K562 (cell line): ENCODE results near the gene SHE. TPM values are rescaled to one million over a fixed set of nuclear protein-coding genes. Genes with fewer than 3 reads are reported as not detected.

Experiments used
- ATAC-seq: fragments of 200-7000 bp; cut with Tn5 transposase; 3 replicates; pipeline ENCODE4 v1.9.1; 2020; ENCODE audit warnings: moderate library complexity
- BruUV-seq: library from RNA; stranded (reverse); fragments of 400-500 nt; replicated peaks from 2 replicates; lab custom pipeline; 2021; lab: Mats Ljungman, UMichigan
- CTCF ChIA-PET: fragments of 300-600 bp; formaldehyde crosslinking; extraction: SDS; loops from one replicate; lab custom pipeline; 2021; ENCODE audit warnings: low intra/inter-chr PET ratio; lab: Yijun Ruan, JAX
- POLR2A ChIA-PET: fragments of 300-600, 350-650 bp; sonication (Branson Sonifier 250); formaldehyde crosslinking; extraction: SDS; loops from one replicate; lab custom pipeline; 2021; ENCODE audit warnings: antibody characterized with exemption, inconsistent platforms; lab: Yijun Ruan, JAX
- DNase-seq, 4 experiments: peaks; one replicate each; pipeline versions ENCODE4 v3.0.0 to v3.0.0-alpha.2; 2011 to 2018; ENCODE audit warnings: low spot score in 3 of 4, mixed read lengths in 3 of 4; ENCODE audit errors: extremely low read depth in 1 of 4
- FAIRE-seq: peaks from 2 replicates; lab custom pipeline; 2011; peaks lifted over from hg19 to GRCh38; lab: Jason Lieb, UNC
- H2AFZ ChIP-seq: 2 replicates; pipeline ENCODE4 v1.6.0; 2011; ENCODE audit warnings: low read depth, low read length, control low read depth, inconsistent platforms
- H3K27ac ChIP-seq: fragments of 200-600 bp; 3 replicates; pipeline ENCODE4 v1.8.0; 2011; ENCODE audit warnings: low read depth, mild to moderate bottlenecking, control low read depth, inconsistent platforms, low read length, moderate library complexity, mixed read lengths; ENCODE audit errors: extremely low read depth
- H3K27me3 ChIP-seq, 2 experiments: fragments of 300-600 bp in 1 of 2; 2 replicates in 1 of 2; 3 replicates in 1 of 2; pipeline versions ENCODE4 v1.6.0 to v1.8.0; 2011; ENCODE audit warnings: inconsistent platforms in 2 of 2, low read length in 2 of 2, mild to moderate bottlenecking in 1 of 2, mixed read lengths in 1 of 2, moderate library complexity in 1 of 2; ENCODE audit not compliant: control insufficient read depth in 2 of 2, insufficient read depth in 2 of 2
- H3K36me3 ChIP-seq: fragments of 300-600 bp; 3 replicates; pipeline ENCODE4 v1.8.0; 2011; ENCODE audit warnings: mild to moderate bottlenecking, low read length, inconsistent platforms; ENCODE audit not compliant: control insufficient read depth, insufficient read depth
- H3K4me1 ChIP-seq, 2 experiments: fragments of 200-600 bp in 1 of 2; replicated peaks in 1 of 2; 2 replicates in 1 of 2; 3 replicates in 1 of 2; pipeline versions ENCODE4 v1.5.1 to v1.8.0; 2011; ENCODE audit warnings: inconsistent platforms in 2 of 2, low read length in 2 of 2, mild to moderate bottlenecking in 1 of 2, mixed read lengths in 1 of 2, moderate library complexity in 1 of 2; ENCODE audit not compliant: control insufficient read depth in 2 of 2, insufficient read depth in 2 of 2
- H3K4me2 ChIP-seq: 2 replicates; pipeline ENCODE4 v1.6.1; 2011; ENCODE audit warnings: low read length, control low read depth, inconsistent platforms, mixed read lengths; ENCODE audit not compliant: insufficient read depth
- H3K4me3 ChIP-seq: fragments of 200-600 bp; sonication (generic), shearing (Covaris generic); 2 replicates; pipeline ENCODE4 v1.5.1; 2016; ENCODE audit warnings: control low read depth, inconsistent platforms
- H3K79me2 ChIP-seq: fragments of 200-600 bp; 3 replicates; pipeline ENCODE4 v1.8.0; 2011; ENCODE audit warnings: low read length, inconsistent platforms; ENCODE audit not compliant: control insufficient read depth, insufficient read depth
- H3K9ac ChIP-seq, 2 experiments: 2 replicates each; pipeline versions ENCODE4 v1.6.0 to v1.6.1; 2011; ENCODE audit warnings: low read depth in 2 of 2, low read length in 2 of 2, control low read depth in 1 of 2, inconsistent platforms in 1 of 2, mild to moderate bottlenecking in 1 of 2, mixed read lengths in 1 of 2; ENCODE audit not compliant: insufficient read depth in 1 of 2
- H3K9me1 ChIP-seq: one replicate; pipeline ENCODE4 v1.6.0; 2011; ENCODE audit warnings: inconsistent platforms, mild to moderate bottlenecking, low read length, moderate library complexity; ENCODE audit not compliant: control insufficient read depth, insufficient read depth
- H3K9me3 ChIP-seq: replicated peaks from 2 replicates; pipeline ENCODE4 v1.5.1; 2011; ENCODE audit warnings: low read depth, low read length, inconsistent platforms; ENCODE audit not compliant: control insufficient read depth, insufficient read depth
- H4K20me1 ChIP-seq: replicated peaks from 2 replicates; pipeline ENCODE4 v1.6.1; 2011; ENCODE audit warnings: low read length, inconsistent platforms, mixed read lengths; ENCODE audit not compliant: control insufficient read depth, insufficient read depth
- DIDO1 ChIP-seq: fragments of 450-650 bp; IDR thresholded peaks from 2 replicates; pipeline ENCODE4 v1.6.1; 2016; ENCODE audit warnings: low read depth, missing biosample characterization, missing genetic modification characterization
- E2F3 ChIP-seq: fragments of 250-450 bp; sonication (Bioruptor Pico); IDR thresholded peaks from 2 replicates; pipeline ENCODE4 v1.4.0; 2020; ENCODE audit warnings: mild to moderate bottlenecking
- MEIS2 ChIP-seq: fragments of 450-650 bp; IDR thresholded peaks from 2 replicates; pipeline ENCODE4 v1.6.1; 2014; ENCODE audit warnings: mild to moderate bottlenecking; ENCODE audit not compliant: partially characterized antibody
- NCOA4 ChIP-seq: fragments of 450-650 bp; IDR thresholded peaks from 2 replicates; pipeline ENCODE4 v1.6.1; 2018; ENCODE audit warnings: mild to moderate bottlenecking; ENCODE audit not compliant: partially characterized antibody
- TAF7 ChIP-seq: fragments of 450-650 bp; IDR thresholded peaks from 2 replicates; pipeline ENCODE4 v1.6.1; 2016; ENCODE audit warnings: missing genetic modification characterization, missing compliant biosample characterization
- XRCC5 ChIP-seq: fragments of 200-400 bp; formaldehyde crosslinking; IDR thresholded peaks from 2 replicates; pipeline ENCODE4 v1.6.1; 2017; ENCODE audit warnings: low read depth, mild to moderate bottlenecking, low read length
- in situ Hi-C: fragments of 300-500 bp; cut with MboI; formaldehyde crosslinking; loops from 4 replicates; pipeline ENCODE4 v1.15.0; 2018; ENCODE audit warnings: inconsistent platforms, mixed read lengths
- intact Hi-C: fragments of 100-400 bp; cut with micrococcal nuclease; formaldehyde crosslinking; loops from 2 replicates; pipeline ENCODE4 v1.14.2; 2022
- polyA plus RNA-seq, 8 experiments: library from polyadenylated mRNA; depleted of rRNA in 4 of 8; stranded (reverse) in 5 of 8; unstranded in 3 of 8; fragments of >200 nt; fragmentation: Nextera tagmentation in 2 of 8; fragmentation: Illumina TruSeq in 1 of 8; extraction: Ambion mirVana in 2 of 8; extraction: Trizol in 1 of 8; gene quantifications; 2 replicates each; pipeline versions ENCODE4 v1.2.1 to v1.2.3, GENCODE V29; 2011 to 2014; ENCODE audit warnings: inconsistent platforms in 1 of 8, missing spikeins in 1 of 8
- total RNA-seq, 7 experiments: library from RNA; depleted of rRNA in 6 of 7; stranded (reverse); fragments of >200 nt in 6 of 7; fragmentation: Illumina TruSeq in 2 of 7; extraction: Trizol in 2 of 7; gene quantifications; 2 replicates each; pipeline versions ENCODE4 v1.2.1 to v1.2.3, GENCODE V29; 2011 to 2021; ENCODE audit warnings: low replicate concordance in 1 of 7
- TF ChIP-seq, protein P1 (sequence below): fragments of 450-650 bp; IDR thresholded peaks from 2 replicates; pipeline ENCODE4 v1.7.1; 2018; ENCODE audit warnings: mild to moderate bottlenecking, low read depth; ENCODE audit not compliant: partially characterized antibody
- TF ChIP-seq, protein P2 (sequence below): sonication (generic); formaldehyde crosslinking; IDR thresholded peaks from 2 replicates; pipeline ENCODE4 v1.8.0; 2022; ENCODE audit warnings: mild to moderate bottlenecking, missing genetic modification reagents, borderline replicate concordance
- TF ChIP-seq, protein P3 (sequence below): sonication (generic); formaldehyde crosslinking; IDR thresholded peaks from 2 replicates; pipeline ENCODE4 v1.8.1; 2023; ENCODE audit warnings: missing genetic modification reagents, mild to moderate bottlenecking, borderline replicate concordance
- TF ChIP-seq, protein P4 (sequence below): sonication (generic); IDR thresholded peaks from 2 replicates; pipeline ENCODE4 v1.6.1; 2016

Gene SHE
- total and polyA plus RNA-seq, 9 of the 15 experiments (the other 6 are each of a cell fraction or from before 2014, with no cell fraction given), result 0.01 to 0.05 TPM; not detected in 7

DNA sequence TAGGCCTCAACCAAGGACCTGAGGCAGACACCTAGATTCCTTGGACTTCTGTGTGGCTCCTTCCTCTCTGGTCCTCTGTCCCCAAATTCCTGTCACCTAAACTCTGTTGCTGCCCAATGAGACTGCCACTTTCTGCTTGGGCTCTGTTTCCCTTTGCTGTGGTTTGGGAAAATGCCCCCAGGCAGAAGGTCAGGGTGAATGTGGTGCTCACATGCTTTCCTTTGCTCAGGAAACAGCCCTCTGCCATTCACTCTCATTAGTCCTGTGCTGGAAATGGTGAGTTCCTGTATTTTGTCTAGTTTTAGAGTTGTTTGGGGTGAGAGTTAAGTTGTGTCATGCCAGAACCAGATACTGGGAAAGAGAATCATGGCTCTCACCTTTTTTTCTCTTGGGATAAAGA is 22.7 kb upstream of the SHE start:
- BruUV-seq, result no TSS peak
- Histone ChIP-seq H3K9me3 (no peaks in the 10 kb centered on the region), H2AFZ (no peak overlapping the region), H3K27ac (no peak overlapping the region), H3K9me1 (no peaks in the 10 kb centered on the region), H3K4me3 (no peak overlapping the region), H3K27me3 (peaks cover 0 to 23% of the 10 kb centered on the region in 2 experiments; a peak in 3 of 5 replicates), H3K9ac (no peak overlapping the region; a peak in 1 of 4 replicates), H3K4me2 (no peak overlapping the region), H3K79me2 (no peaks in the 10 kb centered on the region), H4K20me1 (no peaks in the 10 kb centered on the region), H3K36me3 (no peaks in the 10 kb centered on the region), H3K4me1 (peaks cover 0 to 4% of the 10 kb centered on the region in 2 experiments; a peak in 1 of 5 replicates)
- ATAC-seq, result no peak
- intact Hi-C loops, result no loop called here
- POLR2A ChIA-PET, result interaction anchor here (0.6 kb wide), 1 partner anchor 649 kb away, joined by 3 read pairs; no protein-coding TSS in a partner anchor
- in situ Hi-C loops, result loop anchor here (5.0 kb wide), 1 partner anchor 38 kb away; no protein-coding TSS in a partner anchor
- TF ChIP-seq TAF7 (tag) (no peak), DIDO1 (tag) (no peak), MEIS2 (no peak), XRCC5 (no peak), E2F3 (no peak), NCOA4 (no peak)
- TF ChIP-seq, protein P1, sequence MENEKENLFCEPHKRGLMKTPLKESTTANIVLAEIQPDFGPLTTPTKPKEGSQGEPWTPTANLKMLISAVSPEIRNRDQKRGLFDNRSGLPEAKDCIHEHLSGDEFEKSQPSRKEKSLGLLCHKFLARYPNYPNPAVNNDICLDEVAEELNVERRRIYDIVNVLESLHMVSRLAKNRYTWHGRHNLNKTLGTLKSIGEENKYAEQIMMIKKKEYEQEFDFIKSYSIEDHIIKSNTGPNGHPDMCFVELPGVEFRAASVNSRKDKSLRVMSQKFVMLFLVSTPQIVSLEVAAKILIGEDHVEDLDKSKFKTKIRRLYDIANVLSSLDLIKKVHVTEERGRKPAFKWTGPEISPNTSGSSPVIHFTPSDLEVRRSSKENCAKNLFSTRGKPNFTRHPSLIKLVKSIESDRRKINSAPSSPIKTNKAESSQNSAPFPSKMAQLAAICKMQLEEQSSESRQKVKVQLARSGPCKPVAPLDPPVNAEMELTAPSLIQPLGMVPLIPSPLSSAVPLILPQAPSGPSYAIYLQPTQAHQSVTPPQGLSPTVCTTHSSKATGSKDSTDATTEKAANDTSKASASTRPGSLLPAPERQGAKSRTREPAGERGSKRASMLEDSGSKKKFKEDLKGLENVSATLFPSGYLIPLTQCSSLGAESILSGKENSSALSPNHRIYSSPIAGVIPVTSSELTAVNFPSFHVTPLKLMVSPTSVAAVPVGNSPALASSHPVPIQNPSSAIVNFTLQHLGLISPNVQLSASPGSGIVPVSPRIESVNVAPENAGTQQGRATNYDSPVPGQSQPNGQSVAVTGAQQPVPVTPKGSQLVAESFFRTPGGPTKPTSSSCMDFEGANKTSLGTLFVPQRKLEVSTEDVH, result no peak
- TF ChIP-seq, protein P2, sequence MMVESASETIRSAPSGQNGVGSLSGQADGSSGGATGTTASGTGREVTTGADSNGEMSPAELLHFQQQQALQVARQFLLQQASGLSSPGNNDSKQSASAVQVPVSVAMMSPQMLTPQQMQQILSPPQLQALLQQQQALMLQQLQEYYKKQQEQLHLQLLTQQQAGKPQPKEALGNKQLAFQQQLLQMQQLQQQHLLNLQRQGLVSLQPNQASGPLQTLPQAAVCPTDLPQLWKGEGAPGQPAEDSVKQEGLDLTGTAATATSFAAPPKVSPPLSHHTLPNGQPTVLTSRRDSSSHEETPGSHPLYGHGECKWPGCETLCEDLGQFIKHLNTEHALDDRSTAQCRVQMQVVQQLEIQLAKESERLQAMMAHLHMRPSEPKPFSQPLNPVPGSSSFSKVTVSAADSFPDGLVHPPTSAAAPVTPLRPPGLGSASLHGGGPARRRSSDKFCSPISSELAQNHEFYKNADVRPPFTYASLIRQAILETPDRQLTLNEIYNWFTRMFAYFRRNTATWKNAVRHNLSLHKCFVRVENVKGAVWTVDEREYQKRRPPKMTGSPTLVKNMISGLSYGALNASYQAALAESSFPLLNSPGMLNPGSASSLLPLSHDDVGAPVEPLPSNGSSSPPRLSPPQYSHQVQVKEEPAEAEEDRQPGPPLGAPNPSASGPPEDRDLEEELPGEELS (CRISPR knock-in tag), result no peak
- TF ChIP-seq, protein P3, sequence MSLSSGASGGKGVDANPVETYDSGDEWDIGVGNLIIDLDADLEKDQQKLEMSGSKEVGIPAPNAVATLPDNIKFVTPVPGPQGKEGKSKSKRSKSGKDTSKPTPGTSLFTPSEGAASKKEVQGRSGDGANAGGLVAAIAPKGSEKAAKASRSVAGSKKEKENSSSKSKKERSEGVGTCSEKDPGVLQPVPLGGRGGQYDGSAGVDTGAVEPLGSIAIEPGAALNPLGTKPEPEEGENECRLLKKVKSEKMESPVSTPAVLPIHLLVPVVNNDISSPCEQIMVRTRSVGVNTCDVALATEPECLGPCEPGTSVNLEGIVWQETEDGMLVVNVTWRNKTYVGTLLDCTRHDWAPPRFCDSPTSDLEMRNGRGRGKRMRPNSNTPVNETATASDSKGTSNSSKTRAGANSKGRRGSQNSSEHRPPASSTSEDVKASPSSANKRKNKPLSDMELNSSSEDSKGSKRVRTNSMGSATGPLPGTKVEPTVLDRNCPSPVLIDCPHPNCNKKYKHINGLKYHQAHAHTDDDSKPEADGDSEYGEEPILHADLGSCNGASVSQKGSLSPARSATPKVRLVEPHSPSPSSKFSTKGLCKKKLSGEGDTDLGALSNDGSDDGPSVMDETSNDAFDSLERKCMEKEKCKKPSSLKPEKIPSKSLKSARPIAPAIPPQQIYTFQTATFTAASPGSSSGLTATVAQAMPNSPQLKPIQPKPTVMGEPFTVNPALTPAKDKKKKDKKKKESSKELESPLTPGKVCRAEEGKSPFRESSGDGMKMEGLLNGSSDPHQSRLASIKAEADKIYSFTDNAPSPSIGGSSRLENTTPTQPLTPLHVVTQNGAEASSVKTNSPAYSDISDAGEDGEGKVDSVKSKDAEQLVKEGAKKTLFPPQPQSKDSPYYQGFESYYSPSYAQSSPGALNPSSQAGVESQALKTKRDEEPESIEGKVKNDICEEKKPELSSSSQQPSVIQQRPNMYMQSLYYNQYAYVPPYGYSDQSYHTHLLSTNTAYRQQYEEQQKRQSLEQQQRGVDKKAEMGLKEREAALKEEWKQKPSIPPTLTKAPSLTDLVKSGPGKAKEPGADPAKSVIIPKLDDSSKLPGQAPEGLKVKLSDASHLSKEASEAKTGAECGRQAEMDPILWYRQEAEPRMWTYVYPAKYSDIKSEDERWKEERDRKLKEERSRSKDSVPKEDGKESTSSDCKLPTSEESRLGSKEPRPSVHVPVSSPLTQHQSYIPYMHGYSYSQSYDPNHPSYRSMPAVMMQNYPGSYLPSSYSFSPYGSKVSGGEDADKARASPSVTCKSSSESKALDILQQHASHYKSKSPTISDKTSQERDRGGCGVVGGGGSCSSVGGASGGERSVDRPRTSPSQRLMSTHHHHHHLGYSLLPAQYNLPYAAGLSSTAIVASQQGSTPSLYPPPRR (CRISPR knock-in tag), result no peak
- TF ChIP-seq, protein P4, sequence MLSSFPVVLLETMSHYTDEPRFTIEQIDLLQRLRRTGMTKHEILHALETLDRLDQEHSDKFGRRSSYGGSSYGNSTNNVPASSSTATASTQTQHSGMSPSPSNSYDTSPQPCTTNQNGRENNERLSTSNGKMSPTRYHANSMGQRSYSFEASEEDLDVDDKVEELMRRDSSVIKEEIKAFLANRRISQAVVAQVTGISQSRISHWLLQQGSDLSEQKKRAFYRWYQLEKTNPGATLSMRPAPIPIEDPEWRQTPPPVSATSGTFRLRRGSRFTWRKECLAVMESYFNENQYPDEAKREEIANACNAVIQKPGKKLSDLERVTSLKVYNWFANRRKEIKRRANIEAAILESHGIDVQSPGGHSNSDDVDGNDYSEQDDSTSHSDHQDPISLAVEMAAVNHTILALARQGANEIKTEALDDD, result no peak
- CTCF ChIA-PET, result no interaction called here
- FAIRE-seq, result no peak
- no peak for DNase-seq
